Choroid plexus epithelial cell (primary cell): ENCODE data around the gene CDHR4.

Experiments
- DNase-seq: peaks from one replicate; pipeline ENCODE4 v3.0.0-alpha.2; 2010; ENCODE audit warnings: low read depth
- H3K4me3 ChIP-seq: 2 replicates; pipeline ENCODE4 v1.5.1; 2011; ENCODE audit warnings: low read depth, mild to moderate bottlenecking, control low read depth, low read length, moderate library complexity
- CTCF ChIP-seq: conservative IDR thresholded peaks from 2 replicates; pipeline ENCODE4 v1.5.1; 2011; ENCODE audit warnings: low read depth, mild to moderate bottlenecking, control low read depth, inconsistent platforms, low read length, moderate library complexity

The CDHR4 gene

GRCh38 chr3:49775538-49775937, 24.1 kb downstream of the CDHR4 start:
- no peak overlapping the region for H3K4me3 ChIP-seq
- TF ChIP-seq CTCF: no peak
- DNase-seq: no peak

GRCh38 chr3:49772703-49773102, 27.0 kb downstream of the CDHR4 start:
- H3K4me3 ChIP-seq: no peak overlapping the region
- no peak for DNase-seq
- no peak for TF ChIP-seq CTCF

GRCh38 chr3:49771340-49771938, 28.2 kb downstream of the CDHR4 start:
- no peak for DNase-seq
- TF ChIP-seq CTCF: no peak
- no peak overlapping the region for H3K4me3 ChIP-seq

- no peak for DNase-seq
- TF ChIP-seq CTCF: no peak
- no peak overlapping the region for H3K4me3 ChIP-seq
Measured at GRCh38 chr3:49769926-49770325, 29.7 kb downstream of the CDHR4 start.

GRCh38 chr3:49769286-49769915, 30.3 kb downstream of the CDHR4 start:
- TF ChIP-seq CTCF: no peak
- H3K4me3 ChIP-seq: no peak overlapping the region
- DNase-seq: no peak

- no peak for TF ChIP-seq CTCF
- no peak for DNase-seq
- no peak overlapping the region for H3K4me3 ChIP-seq
Measured at GRCh38 chr3:49763981-49764380, 35.7 kb downstream of the CDHR4 start.

- no peak for TF ChIP-seq CTCF
- DNase-seq: no peak
- no peak overlapping the region for H3K4me3 ChIP-seq
Measured at GRCh38 chr3:49761661-49762060, 38.0 kb downstream of the CDHR4 start.
